B cell (primary cell): ENCODE data around the gene ISLR. TPM values are rescaled to one million over a fixed set of nuclear protein-coding genes. Genes with fewer than 3 reads are reported as not detected.

Experiments
- ATAC-seq: fragments of 200-7000 bp; cut with Tn5 transposase; one replicate; pipeline ENCODE4 v1.10.0; 2021; ENCODE audit warnings: low read depth, mild to moderate bottlenecking, moderate number of reproducible peaks, moderate library complexity
- CTCF ChIA-PET: fragments of 350-600 bp; sonication (Branson Sonifier 250); formaldehyde crosslinking; loops from one replicate; lab custom pipeline; 2021; ENCODE audit warnings: antibody characterized with exemption, inconsistent platforms; lab: Charles Lee
- POLR2A ChIA-PET: fragments of 350-600 bp; sonication (Branson Sonifier 250); formaldehyde crosslinking; loops from one replicate; lab custom pipeline; 2021; ENCODE audit warnings: antibody characterized with exemption; lab: Charles Lee
- DNase-seq: peaks from one replicate; pipeline ENCODE4 v3.0.0; 2013
- H2AFZ ChIP-seq: 2 replicates; pipeline ENCODE4 v1.6.1; 2012; ENCODE audit warnings: mild to moderate bottlenecking, low read depth, low read length; ENCODE audit not compliant: insufficient read depth, poor library complexity, severe bottlenecking
- H3K27ac ChIP-seq, 2 donors: 1 replicate in 1 of 2; 2 replicates in 1 of 2; pipeline ENCODE4 v1.5.1; 2012 to 2013; ENCODE audit warnings: low read length in 2 of 2, mild to moderate bottlenecking in 2 of 2, moderate library complexity in 1 of 2
- H3K27me3 ChIP-seq, 4 experiments: fragments of 200-600 bp in 1 of 4; sonication (generic) in 1 of 4; replicated peaks in 1 of 4; 1 replicate in 2 of 4; 2 replicates in 2 of 4; pipeline versions ENCODE4 v1.6.1 to v1.7.0; 2013 to 2016; ENCODE audit warnings: low read length in 3 of 4, mild to moderate bottlenecking in 2 of 4, mixed read lengths in 1 of 4, moderate library complexity in 1 of 4; ENCODE audit not compliant: insufficient read depth in 4 of 4, control insufficient read depth in 3 of 4; ENCODE audit errors: control extremely low read depth in 1 of 4
- H3K36me3 ChIP-seq, 2 experiments: replicated peaks in 1 of 2; 1 replicate in 1 of 2; 2 replicates in 1 of 2; pipeline versions ENCODE4 v1.6.1 to v1.7.1; 2013; ENCODE audit warnings: low read length in 1 of 2; ENCODE audit not compliant: insufficient read depth in 2 of 2, control insufficient read depth in 1 of 2; ENCODE audit errors: control extremely low read depth in 1 of 2, extremely low read depth in 1 of 2
- H3K4me1 ChIP-seq, 2 donors: fragments of 200-600 bp in 1 of 2; sonication (generic) in 1 of 2; 1 replicate in 1 of 2; 2 replicates in 1 of 2; pipeline versions ENCODE4 v1.5.1 to v1.6.1; 2013 to 2017; ENCODE audit warnings: low read length in 2 of 2; ENCODE audit not compliant: control insufficient read depth in 2 of 2, insufficient read depth in 2 of 2
- H3K4me2 ChIP-seq: replicated peaks from 2 replicates; pipeline ENCODE3; 2012; ENCODE audit warnings: mild to moderate bottlenecking, low read depth, low read length; ENCODE audit not compliant: poor library complexity, severe bottlenecking
- H3K4me3 ChIP-seq, 5 experiments: fragments of 200-600 bp in 1 of 5; sonication (generic) in 1 of 5; 1 replicate in 3 of 5; 2 replicates in 2 of 5; pipeline versions ENCODE4 v1.5.1 to v1.7.0; 2011 to 2016; ENCODE audit warnings: low read length in 4 of 5, mild to moderate bottlenecking in 4 of 5, low read depth in 2 of 5, control low read depth in 1 of 5, moderate library complexity in 1 of 5; ENCODE audit not compliant: insufficient read depth in 1 of 5; ENCODE audit errors: control extremely low read depth in 1 of 5, extremely low read depth in 1 of 5
- H3K79me2 ChIP-seq: fragments of 200-600 bp; sonication (generic); one replicate; pipeline ENCODE4 v1.6.0; 2016; ENCODE audit warnings: low read length; ENCODE audit not compliant: control insufficient read depth, insufficient read depth
- H3K9ac ChIP-seq: fragments of 200-600 bp; sonication (generic); 2 replicates; pipeline ENCODE4 v1.6.1; 2017; ENCODE audit warnings: mild to moderate bottlenecking, low read length, moderate library complexity
- H3K9me3 ChIP-seq, 3 donors: one replicate each; pipeline versions ENCODE4 v1.6.1 to v1.7.1; 2013; ENCODE audit warnings: low read length in 2 of 3; ENCODE audit not compliant: control insufficient read depth in 2 of 3, insufficient read depth in 1 of 3; ENCODE audit errors: control extremely low read depth in 1 of 3
- H4K20me1 ChIP-seq: 2 replicates; pipeline ENCODE4 v1.6.0; 2012; ENCODE audit warnings: mild to moderate bottlenecking, low read length; ENCODE audit not compliant: insufficient read depth, control insufficient read depth, poor library complexity, severe bottlenecking
- H3K27ac Mint-ChIP-seq: one replicate; pipeline ENCODE4 v1.8.0; 2021; ENCODE audit warnings: mixed read lengths
- H3K27me3 Mint-ChIP-seq: one replicate; pipeline ENCODE4 v1.8.0; 2021; ENCODE audit warnings: mixed read lengths
- H3K4me1 Mint-ChIP-seq: one replicate; pipeline ENCODE4 v1.8.0; 2021; ENCODE audit warnings: mixed read lengths
- H3K4me3 Mint-ChIP-seq: one replicate; pipeline ENCODE4 v1.8.0; 2021; ENCODE audit warnings: mixed read lengths
- H3K9me3 Mint-ChIP-seq: one replicate; pipeline ENCODE4 v1.8.0; 2022; ENCODE audit warnings: mixed read lengths; ENCODE audit not compliant: insufficient read depth
- EZH2 ChIP-seq: IDR thresholded peaks from 2 replicates; pipeline ENCODE4 v1.6.1; 2012; ENCODE audit warnings: borderline replicate concordance, low read depth, mild to moderate bottlenecking, moderate library complexity, low read length; ENCODE audit not compliant: insufficient read depth, poor library complexity, severe bottlenecking
- WGBS: methylation state at CpG from one replicate; pipeline ENCODE4 v1.1.5; 2013; ENCODE audit warnings: missing lambda C conversion rate; ENCODE audit not compliant: insufficient coverage; 5-methylcytosine and 5-hydroxymethylcytosine counted together
- intact Hi-C: fragments of 100-400 bp; cut with micrococcal nuclease; formaldehyde crosslinking; loops from one replicate; pipeline ENCODE4 v1.10.0; 2022
- polyA plus RNA-seq: library from polyadenylated mRNA; depleted of rRNA; stranded (reverse); fragments of >200 nt; gene quantifications from 2 replicates; pipeline ENCODE4 v1.2.3, GENCODE V29; 2012
- total RNA-seq, 2 donors: library from RNA; stranded (reverse); fragments of 120-200 nt in 1 of 2; gene quantifications; 1 replicate in 1 of 2; 2 replicates in 1 of 2; pipeline versions ENCODE4 v1.2.3 to v1.2.4, GENCODE V29; 2013 to 2022
- TF ChIP-seq, protein P1 (sequence below): fragments of 200-600 bp; IDR thresholded peaks from one replicate; pipeline ENCODE4 v1.8.0; 2022; ENCODE audit warnings: antibody characterized with exemption, mild to moderate bottlenecking

The ISLR gene
- total and polyA plus RNA-seq, 2 donors (not counting 1 experiment from before 2014, with no cell fraction given) = not detected

DNA sequence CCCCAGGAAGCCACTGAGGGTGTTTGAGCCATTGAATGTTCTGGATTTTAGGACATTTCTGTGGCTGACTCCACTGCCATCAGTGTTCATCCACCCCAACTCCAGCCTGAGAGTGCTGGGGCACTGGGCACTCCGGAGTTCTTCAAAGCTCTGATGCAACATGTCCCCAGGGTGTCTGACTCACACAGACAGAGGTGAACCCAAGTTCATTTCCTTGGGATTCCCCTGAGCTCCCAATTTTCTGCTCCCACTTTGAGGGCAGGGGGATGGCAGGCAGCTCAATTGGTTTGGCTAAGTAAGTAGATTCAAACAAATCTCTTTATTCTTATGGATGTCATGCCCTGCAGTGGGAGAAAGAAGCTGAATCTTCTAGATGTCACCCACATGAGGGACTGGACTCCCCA is 26.9 kb downstream of the ISLR start:
- Histone ChIP-seq H3K27me3 (peaks cover 0 to 5% (median 0%) of the 10 kb centered on the region in 4 experiments), H3K36me3 (no peaks in the 10 kb centered on the region), H4K20me1 (no peaks in the 10 kb centered on the region), H3K9ac (no peak overlapping the region), H2AFZ (no peak overlapping the region), H3K27ac (no peak overlapping the region), H3K9me3 (no peaks in the 10 kb centered on the region), H3K4me2 (no peak overlapping the region), H3K4me3 (no peak overlapping the region), H3K4me1 (no peaks in the 10 kb centered on the region), H3K79me2 (no peaks in the 10 kb centered on the region)
- DNase-seq (no peak), ATAC-seq (no peak)
- WGBS = 67% methylated on average over 1 of the region's 1 CpG
- Mint-ChIP-seq H3K27ac (no peak overlapping the region), H3K4me1 (no peaks in the 10 kb centered on the region), H3K4me3 (no peak overlapping the region), H3K27me3 (peaks cover 18% of the 10 kb centered on the region), H3K9me3 (no peaks in the 10 kb centered on the region)
- ChIA-PET CTCF (interaction anchor here (1.0 kb wide), 1 partner anchor 9 kb away, joined by 3 read pairs; no protein-coding TSS in a partner anchor), POLR2A (no interaction called here)
- TF ChIP-seq, protein P1, sequence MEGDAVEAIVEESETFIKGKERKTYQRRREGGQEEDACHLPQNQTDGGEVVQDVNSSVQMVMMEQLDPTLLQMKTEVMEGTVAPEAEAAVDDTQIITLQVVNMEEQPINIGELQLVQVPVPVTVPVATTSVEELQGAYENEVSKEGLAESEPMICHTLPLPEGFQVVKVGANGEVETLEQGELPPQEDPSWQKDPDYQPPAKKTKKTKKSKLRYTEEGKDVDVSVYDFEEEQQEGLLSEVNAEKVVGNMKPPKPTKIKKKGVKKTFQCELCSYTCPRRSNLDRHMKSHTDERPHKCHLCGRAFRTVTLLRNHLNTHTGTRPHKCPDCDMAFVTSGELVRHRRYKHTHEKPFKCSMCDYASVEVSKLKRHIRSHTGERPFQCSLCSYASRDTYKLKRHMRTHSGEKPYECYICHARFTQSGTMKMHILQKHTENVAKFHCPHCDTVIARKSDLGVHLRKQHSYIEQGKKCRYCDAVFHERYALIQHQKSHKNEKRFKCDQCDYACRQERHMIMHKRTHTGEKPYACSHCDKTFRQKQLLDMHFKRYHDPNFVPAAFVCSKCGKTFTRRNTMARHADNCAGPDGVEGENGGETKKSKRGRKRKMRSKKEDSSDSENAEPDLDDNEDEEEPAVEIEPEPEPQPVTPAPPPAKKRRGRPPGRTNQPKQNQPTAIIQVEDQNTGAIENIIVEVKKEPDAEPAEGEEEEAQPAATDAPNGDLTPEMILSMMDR = no peak
- no peak for TF ChIP-seq EZH2
- intact Hi-C loops = no loop called here

DNA sequence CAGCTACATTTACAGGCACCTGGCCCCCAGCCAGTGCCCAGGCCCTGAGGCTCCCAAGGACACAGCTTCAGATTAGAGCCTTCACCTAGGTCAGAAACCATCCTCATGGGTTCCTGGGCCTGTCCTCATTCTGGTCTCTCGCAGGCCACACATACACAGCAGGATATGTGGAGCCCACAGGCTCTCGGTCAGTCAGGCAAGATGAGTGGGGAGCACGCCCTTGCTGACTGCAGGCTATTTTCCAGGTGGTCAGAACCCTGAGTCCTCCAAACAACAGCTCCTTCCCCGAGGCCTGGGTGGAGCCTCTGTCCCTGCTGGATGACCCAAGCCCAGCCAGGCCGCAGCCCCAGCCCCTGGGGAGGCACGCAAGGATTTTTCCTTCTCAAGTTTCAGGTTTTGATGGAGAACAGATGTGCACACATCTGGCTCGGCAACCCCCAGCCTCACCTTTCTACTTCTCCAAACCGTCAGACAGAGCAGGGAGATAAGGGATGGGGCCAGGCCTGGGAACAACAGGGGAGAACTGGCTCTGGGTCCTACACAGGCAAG is 27.4 kb downstream of the ISLR start:
- ChIA-PET CTCF (no interaction called here), POLR2A (no interaction called here)
- ATAC-seq (no peak), DNase-seq (no peak)
- Histone ChIP-seq H2AFZ (no peak overlapping the region), H3K9ac (no peak overlapping the region), H3K9me3 (no peaks in the 10 kb centered on the region), H3K4me2 (no peak overlapping the region), H3K36me3 (no peaks in the 10 kb centered on the region), H3K4me1 (no peaks in the 10 kb centered on the region), H3K79me2 (no peaks in the 10 kb centered on the region), H3K4me3 (no peak overlapping the region), H4K20me1 (no peaks in the 10 kb centered on the region), H3K27ac (no peak overlapping the region), H3K27me3 (peaks cover 0 to 5% (median 0%) of the 10 kb centered on the region in 4 experiments)
- no peak for TF ChIP-seq EZH2
- TF ChIP-seq, protein P1 = no peak
- intact Hi-C loops = no loop called here
- no peak overlapping the region for H3K27ac Mint-ChIP-seq
- peaks cover 18% of the 10 kb centered on the region for H3K27me3 Mint-ChIP-seq
- H3K4me3 Mint-ChIP-seq = no peak overlapping the region
- H3K9me3 Mint-ChIP-seq = no peaks in the 10 kb centered on the region
- H3K4me1 Mint-ChIP-seq = no peaks in the 10 kb centered on the region
- 86% methylated on average over 8 of the region's 8 CpGs for whole genome bisulfite sequencing
